Measurements from ENCODE around the gene ARL15.

The ARL15 gene

DNA sequence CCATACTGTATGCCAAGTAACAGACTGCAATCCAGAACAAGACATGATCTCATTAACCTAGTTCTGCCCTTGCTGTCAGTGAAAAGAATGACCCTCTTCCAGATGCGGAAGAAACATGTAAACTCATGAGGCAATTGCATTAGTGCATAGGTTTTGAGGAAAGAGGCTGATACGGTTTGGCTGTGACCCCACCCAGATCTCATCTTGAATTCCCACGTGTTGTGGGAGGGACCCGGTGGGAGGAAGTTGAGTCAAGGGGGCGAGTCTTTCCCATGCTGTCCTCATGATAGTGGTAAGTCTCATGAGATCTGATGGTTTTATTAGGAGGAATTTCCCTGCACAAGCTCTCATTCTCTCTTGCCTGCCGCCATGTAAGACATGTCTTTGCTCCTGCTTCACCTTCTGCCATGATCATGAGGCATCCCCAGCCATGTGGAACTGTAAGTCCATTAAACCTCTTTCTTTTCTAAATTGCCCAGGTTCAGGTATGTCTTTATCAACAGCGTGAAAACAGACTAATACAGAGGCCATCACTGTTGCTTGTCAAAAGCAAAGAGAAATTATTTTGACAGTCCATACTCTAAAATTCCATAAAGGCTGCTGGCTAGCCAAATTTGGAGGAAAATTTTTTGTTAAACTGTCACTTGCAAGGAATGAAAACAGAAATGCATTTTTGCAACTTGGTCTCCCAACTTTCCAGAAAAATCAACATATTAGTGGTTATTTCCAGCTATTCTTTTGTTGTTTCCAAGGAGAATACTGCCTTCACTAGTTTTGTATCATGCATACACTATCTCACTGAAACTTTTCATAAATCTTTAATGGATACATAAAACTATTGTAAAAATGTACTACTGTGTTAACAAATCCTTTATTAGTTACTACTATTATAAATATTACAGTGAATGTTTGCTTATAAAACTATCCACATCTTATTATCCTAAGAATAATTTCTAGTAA lies 3.2 kb upstream of the ARL15 start:
- DNase-seq, result no peak

- no peak for DNase-seq
These were observed 2.1 kb upstream of the ARL15 start for GRCh38 chr5:54312499-54312898.

DNA sequence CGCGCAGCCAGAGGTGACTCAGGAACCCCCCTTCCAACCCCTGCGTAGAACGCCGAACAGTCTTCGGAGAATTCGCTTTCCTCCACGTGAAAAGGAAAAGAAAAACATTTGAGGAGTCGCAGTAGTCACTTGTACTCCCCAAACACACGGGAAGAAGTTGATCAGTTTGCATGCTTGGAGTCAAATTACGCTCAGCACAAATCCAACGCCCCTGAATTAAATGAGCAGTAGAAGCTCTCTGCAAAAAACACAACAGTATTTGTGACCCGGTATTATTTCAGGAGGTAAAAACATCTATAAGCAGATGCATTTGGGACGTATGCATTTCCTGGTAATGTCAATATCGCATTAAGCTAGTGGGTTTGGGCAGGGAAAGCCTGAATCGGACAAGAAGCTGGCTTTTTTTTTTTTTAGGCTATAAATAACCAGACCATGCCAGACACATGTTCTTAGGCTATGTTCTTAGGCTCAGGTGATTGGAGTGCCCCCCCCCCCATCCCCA lies 854 bp upstream of the ARL15 start:
- DNase-seq, result no peak

GRCh38 chr5:54309691-54310432 lies 511 bp downstream of the ARL15 start:
- no peak for DNase-seq

GRCh38 chr5:54309276-54309675 lies 1.1 kb downstream of the ARL15 start:
- DNase-seq, result no peak

GRCh38 chr5:54307583-54307982 lies 2.8 kb downstream of the ARL15 start:
- DNase-seq, result no peak

DNA sequence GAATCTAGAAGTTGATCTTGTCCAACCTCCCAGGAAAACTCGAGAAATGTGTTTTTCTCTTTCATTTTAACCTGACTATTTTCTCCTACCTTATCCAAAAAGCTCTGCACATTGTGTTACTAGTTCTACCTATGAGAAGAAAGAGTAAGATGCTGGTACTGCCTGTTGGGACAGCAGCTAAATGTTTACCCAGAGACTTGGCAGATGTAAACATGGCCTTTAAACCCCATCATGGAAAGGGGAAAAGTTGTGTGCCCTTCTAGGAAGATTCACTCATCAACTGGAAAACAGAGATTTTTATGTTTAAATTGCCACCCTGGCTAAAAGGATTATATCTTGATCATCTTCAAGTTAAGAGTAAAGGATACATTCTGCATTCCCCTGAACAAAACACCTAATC lies 3.5 kb downstream of the ARL15 start:
- DNase-seq, result no peak

GRCh38 chr5:54305737-54306136 lies 4.6 kb downstream of the ARL15 start:
- DNase-seq, result no peak

DNA sequence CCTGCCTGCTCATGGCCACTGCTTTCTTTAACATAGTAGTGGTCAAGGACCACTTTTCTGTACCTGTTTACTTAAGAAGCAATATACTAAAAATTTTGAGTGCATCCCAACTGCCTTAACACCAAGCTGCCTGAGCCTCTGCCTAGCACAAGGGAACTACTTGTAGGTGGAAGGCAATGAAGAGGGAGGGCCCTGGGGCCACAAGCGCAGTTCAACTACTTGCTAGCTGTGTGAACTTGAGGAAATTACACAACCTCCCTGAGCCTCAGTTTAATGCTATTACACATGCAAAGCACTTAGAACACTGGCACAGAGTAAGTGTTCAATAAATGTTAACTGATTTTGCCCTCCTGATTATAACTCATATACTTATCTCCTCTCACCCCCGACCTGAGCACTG lies 6.3 kb downstream of the ARL15 start:
- no peak for DNase-seq

GRCh38 chr5:54302267-54302687 lies 8.1 kb downstream of the ARL15 start:
- peak; percentile 42 for DNase-seq

DNA sequence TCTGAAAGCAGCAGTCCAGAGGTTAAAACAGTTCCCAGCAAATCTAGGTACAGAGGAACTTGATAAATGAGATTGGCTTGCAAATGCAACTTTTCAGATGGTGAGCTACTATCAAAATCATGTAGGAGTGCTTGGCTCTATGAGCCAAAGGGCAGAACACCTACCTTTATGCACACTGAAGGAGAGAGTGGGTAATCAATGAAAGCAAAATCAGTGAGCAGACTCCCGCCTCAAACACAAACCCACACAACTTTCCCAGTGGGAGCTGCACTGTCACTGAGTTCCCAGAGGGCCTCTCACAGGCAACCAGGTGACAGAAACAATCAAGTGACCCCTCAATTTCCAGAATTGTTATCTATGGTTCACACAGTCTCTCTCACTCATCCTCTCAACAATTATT lies 8.5 kb downstream of the ARL15 start:
- DNase-seq, result peak; percentile 5

DNA sequence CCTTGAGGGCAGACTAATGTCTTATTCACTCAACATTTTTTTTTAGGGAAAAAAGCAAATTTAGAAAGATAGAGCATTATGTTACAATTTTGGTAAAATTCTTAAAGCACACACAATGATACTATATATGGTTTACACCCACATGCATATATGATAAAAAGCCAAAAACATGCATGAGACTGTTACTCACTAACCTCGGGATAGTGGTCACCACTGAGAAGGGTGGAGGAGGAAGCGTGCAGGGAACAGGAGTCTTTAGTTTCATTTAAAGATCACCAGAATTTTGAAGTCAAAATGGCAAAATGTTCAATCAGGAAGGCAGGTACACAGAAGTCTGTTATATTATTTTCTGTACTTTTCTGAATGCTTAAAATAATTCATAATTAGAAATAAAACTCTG lies 9.2 kb downstream of the ARL15 start:
- no peak for DNase-seq

DNA sequence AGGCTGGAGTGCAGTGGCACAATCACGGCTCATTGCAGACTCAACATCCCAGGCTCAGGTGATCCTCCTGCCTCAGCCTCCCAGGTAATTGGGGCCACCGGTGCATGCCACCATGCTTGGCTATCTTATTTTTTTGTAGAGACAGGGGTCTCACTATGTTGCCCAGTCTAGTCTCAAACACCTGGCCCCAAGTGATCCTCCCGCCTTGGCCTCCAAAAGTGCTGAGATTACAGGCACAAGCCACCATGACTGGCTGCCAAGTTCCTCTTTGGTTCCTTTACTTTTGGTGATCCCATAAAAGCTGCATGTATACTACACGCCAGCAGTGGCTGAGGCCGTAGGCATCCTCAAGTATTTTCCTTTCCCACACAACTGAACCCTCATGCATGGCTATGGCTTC lies 11.4 kb downstream of the ARL15 start:
- DNase-seq, result no peak

DNA sequence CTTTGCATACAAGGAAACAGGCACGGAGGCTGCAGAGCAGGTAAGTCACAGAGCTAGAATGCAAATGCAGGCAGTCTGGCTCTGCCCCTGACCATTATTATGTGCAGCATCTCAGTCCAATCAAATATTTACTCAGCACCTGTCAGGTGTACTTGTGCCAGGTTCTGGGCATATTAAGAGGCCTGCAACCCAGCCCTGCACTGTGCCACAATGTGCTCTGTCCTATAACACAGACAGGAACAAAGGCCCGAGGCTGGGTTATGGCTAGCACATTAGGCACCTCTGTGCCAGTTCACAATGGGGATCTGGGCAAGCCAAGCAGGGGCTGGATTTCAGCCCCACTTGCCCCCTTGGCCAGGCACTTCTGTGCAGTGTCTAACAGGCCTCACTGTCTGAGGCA lies 14.0 kb downstream of the ARL15 start:
- DNase-seq, result no peak

GRCh38 chr5:54295651-54296276 lies 14.6 kb downstream of the ARL15 start:
- DNase-seq, result no peak

DNA sequence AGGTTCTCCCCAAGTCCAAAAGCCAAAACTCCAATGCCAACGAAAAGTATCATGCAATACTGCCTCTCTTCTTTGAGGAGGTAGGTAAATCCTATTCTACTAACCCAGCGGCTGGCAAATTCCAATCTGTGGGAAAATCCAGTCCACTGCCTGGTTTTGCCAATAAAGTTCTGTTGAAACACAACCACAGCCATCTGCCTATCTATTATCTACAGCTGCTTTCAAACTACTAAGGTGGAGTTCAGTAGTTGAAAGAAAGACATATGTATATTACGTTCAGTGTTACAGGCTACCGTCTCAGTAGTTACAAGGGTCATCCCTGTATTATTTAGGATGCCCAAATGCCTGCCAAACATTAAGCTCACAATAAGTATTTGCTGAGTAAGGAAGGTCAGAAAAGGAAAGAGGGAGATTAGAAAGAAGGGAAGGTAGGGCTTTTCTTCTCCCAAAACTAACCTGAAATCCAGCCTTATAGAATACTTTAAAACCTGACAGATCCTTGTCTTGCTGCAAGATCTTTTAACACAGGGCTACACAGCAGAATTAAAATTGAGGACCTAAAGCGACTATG lies 16.2 kb downstream of the ARL15 start:
- DNase-seq, result no peak

DNA sequence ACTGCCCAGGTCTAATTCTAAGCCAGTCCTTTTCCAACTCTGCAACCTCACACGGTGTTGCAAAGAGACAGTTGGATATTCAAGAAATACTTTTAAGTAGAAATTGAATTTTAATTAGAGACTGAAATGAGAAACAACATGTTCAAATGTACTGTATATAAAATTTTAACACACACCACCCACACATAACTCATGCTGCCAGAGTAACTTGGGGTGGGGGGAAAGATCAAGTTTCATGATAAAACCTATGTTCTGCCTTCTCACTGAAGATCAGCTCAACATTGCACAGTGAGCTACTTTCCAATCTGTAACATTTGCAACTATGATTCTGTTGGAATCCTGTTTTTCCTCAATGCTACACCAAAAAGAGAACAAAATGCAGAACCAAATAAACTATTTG lies 17.5 kb downstream of the ARL15 start:
- DNase-seq, result no peak

GRCh38 chr5:54291498-54291897 lies 18.9 kb downstream of the ARL15 start:
- DNase-seq, result no peak

DNA sequence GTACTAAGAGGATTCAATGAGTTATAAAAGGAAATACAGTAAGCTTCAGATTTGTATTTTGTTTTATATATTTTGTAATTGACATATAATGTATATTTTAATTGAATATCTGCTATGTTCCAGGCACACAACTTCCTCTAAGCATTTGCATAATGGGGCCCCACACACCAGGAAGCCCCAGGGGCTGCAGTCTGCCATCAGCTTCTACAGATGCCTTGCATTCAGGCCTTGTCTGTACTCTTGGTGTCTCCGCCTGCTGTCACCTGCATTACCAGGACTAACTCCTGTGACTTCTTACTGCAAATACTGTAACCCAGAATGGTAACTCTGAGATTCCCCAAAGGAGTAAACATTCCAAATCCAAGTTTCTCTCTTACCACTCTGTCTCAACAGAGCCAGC lies 20.6 kb downstream of the ARL15 start:
- no peak for DNase-seq

DNA sequence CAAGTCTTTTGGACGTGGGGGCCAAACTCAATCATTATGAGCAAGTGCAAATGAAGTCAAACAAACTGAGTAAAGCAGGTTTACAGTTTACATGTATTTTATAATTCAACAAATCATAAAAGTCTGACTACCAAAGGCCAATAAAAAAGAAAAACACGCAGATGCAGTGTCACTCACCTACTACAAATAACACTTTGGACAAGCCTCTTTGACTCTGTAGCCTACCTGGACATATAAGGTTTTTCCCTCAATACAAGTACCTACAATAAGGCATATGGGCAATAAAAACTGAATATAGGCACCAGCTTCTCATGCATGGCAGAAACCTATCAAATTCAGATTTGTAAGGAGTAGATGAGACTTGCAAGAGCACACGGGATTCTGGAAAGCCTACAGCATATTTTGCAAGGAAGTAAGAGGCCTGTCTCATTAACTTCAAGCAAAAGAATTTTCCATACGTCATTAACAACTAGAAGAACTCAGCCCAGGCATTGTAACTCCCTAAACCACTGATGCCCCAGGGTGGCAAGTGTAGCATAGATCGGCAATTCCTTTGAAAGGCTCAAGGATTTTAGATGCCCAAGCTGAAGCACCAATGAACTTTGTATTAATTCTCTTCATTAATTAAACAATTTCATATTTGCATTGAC lies 21.7 kb downstream of the ARL15 start:
- no peak for DNase-seq

- DNase-seq, result no peak
These were observed 24.7 kb downstream of the ARL15 start for GRCh38 chr5:54285686-54286085.

DNA sequence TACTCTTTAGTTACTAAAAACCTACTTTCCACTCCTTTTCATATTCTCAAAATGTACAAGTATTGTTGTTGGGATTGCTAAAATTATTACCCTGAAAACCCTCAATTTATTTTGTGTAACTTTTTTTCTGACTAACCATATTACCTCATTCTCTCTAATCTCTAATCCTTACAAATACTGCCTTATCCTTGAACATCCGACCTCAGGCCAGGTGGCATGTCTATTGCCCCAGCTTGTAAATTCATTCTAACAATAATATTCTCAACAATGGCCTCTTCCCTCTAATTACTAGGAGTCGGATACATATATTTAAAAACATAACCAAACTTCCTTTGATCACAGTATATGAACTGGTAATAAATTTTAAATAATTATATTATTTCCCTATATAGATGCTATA lies 25.8 kb downstream of the ARL15 start:
- DNase-seq, result no peak

DNA sequence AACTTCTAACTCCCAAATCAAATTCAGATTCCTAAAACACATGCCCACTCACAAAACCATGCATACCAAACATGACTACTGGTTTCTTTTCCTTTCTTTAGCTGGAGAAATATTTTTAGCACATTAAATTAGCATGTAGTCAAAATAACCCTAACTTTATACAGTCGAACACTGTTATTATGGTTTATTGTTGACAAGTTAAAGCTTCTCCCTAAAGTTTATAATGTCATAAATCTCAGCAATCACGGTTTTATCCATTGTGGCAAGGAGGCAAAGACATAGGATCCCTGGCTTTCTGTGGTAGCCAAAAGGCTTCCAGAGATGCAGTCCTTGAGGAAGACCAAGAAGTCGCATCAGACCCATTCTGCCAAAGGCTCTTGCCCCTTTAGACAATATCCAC lies 27.5 kb downstream of the ARL15 start:
- DNase-seq, result no peak

Data from NCI-H226 (cell line).